Activated CD4-positive, alpha-beta T cell treated with anti-CD3 and anti-CD28 coated beads, Interleukin-2, amount 50 U/mL, for 24 hours (primary cell): ENCODE data around the gene COL23A1.

Experiments used
- DNase-seq, 2 donors: peaks; one replicate each; pipeline ENCODE4 v3.0.0-alpha.2; 2020; ENCODE audit warnings: low read depth in 1 of 2, low spot score in 1 of 2

Gene COL23A1

DNA sequence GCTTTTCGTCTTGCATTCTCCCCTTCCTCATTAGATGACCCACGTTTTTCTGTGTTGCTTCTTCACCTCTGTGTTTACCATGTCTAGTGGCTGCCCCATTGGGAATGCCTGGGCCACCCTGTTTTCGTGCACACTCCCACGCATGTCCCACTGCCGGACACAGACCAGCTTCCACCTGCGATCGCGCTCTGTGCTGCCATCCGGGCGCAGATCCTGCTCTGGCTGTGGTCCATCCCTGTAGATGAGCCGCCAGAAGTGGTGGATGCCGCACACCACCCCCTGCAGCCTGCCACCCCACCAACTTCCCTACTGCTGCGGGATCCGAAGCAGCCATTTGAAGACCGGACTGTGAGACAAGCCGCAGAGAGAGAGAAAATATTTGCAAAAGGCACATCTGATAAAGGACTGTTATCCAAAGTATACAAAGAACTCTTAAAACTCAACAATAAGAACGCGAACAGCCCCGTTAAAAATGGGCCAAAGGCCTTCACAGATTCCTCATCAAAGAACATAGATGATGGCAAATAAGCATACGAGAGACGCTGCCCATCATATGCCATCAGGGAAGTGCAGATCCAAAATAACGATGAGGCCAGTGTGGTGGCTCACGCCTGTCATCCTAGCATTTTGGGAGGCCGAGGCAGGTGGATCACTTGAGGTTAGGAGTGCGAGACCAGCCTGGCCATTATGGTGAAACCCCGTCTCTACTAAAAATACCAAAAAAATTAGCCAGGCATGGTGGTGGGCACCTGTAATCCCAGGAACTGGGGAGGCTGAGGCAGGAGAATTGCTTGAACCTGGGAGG is 163.7 kb downstream of the COL23A1 start:
- no peak for DNase-seq

DNA sequence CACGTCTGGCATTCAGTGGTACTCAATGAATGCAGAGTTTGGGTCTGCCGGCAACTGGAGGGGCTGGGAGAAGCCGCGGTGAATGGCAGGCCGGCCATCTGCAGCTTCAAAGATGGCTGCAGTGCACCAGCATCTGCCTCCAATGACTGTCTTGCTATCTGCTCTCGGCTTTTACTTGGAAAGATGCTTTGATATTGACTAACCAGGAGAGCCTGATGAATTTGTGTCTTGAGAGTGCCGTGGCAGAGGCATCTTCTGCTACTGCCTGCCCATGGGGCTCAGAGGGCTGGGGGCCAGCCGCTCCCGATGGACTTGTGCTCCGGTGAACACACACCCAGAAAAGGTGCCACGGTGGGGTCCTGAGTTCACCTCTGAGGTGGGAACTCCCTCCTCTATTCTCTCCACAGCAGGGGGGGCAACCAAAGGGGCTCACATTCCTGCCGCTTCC is 164.5 kb downstream of the COL23A1 start:
- no peak for DNase-seq

DNA sequence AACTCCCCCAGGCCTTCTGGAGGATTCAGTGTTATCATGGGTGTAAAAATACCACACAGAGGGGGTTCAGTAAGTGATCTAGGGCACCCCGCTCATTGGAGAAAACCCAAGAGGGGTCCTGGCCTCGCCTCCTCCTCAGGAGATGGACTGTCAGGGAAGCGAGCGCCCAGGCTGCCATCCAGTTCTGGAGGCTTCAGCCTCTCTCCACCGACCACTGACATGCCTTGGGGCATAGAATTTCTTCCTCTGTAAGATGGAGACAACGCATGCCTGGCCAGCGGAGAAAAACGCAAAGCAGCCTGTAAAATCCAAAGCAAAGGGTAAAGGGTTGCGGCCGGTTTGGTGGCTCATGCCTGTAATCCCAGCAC is 165.4 kb downstream of the COL23A1 start:
- no peak for DNase-seq

DNA sequence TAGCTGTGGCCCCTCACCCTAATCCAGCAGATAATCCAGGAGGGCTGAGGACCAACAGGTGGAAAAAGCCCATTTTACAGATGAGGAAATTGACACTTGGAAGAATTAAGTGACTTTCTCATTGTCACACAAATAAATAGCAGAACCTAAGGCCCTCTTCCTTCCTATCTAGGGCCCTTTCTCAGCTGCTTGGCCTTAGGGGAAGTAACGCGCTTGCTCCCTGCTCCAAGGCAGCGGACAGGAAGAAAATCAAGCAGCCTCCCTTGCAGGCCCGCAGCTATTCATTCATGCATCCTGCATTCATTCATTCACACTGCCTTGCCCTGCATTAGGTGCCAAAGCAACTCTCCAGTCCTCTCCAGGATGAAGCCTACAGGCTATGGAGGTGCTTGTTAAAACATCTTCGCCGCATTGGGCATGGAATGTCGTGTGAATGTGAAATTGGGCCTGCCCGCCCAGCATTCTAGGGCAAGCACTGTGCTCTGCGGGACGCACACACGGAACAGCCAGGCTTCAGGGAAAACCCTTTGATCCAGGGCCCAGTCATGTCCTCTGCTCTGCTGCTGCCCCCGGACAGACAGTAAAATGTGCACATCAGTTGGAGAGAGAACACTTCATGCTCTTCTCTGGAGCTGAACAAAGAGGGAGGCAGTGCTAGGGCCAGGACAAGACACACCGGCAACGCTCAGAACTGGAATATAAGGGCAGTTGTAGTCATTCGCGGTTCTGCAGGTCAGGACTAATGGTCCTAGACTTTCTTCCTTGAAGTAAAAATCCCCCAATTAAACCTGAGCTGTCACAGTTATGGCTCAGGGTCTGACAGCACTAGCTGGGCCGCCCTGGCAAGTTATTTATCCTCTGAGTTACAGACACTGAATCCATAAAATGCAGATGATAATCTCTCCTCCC is 166.0 kb downstream of the COL23A1 start:
- no peak for DNase-seq

GRCh38 chr5:178423431-178423830 is 166.8 kb downstream of the COL23A1 start:
- no peak for DNase-seq

DNA sequence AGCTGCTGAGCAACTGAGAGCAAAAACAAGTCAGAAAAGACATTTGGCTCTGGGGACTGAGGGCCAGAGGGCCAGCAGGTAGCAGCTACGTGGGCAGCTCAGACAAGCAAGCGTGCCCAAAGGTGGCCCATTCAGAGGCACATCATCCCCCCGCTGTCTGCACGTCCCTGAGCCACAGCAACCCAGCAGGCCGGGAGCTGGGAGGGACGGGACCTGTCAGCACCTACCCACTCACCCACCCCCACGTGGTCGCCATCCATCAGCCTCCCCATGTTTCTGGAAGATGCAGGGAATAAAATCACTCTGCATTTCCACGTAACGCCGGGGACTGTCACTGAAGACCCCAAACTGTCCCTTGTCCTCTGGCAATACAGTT is 167.8 kb downstream of the COL23A1 start:
- no peak for DNase-seq

- no peak for DNase-seq
Measured at GRCh38 chr5:178421699-178422399, 168.3 kb downstream of the COL23A1 start.

GRCh38 chr5:178421128-178421527 is 169.1 kb downstream of the COL23A1 start:
- no peak for DNase-seq

- DNase-seq, result no peak
Measured at GRCh38 chr5:178420354-178420781, 169.8 kb downstream of the COL23A1 start.

DNA sequence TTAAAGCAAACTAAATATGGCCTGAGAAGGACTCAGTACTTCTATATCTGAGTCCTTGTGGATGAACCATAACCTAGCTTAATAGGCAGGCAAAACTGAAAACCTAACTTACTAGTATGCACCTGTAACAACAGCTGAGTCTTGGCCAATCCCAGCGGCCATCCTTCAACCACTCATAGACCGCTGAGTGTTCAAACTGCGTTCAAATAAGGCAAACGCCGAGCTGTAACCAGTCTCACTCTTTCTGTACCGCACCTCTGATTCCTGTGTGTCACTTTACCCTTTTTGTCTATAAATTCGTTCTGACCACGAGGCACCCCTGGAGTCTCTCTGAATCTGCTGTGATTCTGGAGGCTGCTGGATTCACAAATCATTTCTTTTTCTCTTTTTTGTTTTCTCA is 170.5 kb downstream of the COL23A1 start:
- no peak for DNase-seq

GRCh38 chr5:178419196-178419595 is 171.0 kb downstream of the COL23A1 start:
- no peak for DNase-seq

DNA sequence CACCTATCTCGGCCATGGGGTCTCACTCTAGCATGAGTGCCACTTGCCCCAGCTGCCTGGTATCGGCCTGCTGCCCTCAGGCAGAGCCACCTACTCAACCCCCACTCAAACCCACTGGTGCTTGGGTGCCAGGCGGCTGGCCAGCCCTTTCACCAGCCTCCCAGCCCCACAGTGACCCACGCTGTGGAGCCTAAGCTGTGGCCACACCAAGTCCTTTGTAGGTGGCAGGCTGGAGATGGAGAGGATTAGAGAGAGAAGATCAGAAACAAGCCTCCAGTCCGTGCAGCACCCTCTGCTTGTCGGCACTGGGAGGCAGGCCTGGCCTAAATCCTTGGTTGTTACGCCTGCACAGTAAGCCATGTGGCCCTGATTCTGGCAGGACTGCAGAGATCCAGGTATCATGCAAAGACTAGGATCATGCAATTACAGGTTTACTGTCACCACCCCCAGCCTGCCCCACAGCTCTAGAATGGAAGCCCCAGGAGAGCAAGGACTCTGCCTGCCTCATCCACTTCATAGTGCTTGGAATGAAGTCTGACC is 171.7 kb downstream of the COL23A1 start:
- no peak for DNase-seq

DNA sequence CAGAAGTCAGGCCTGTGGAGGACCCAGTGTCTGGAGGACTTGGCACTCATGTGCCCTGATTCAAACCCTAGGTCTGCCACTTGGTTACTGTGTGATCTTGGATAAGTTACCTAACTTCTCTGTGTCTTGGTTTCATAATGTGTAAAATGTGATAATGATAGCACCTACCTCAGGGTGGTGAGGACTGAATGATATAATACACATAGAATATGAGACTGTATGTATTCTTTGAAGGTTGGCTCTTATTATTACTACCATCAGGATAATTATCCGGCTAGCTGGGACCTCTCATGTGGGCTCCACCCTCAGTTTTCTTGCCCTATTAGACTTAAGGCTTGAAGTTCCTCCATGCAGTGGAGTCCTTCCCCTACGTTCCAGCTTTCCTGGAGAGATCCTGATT is 172.2 kb downstream of the COL23A1 start:
- no peak for DNase-seq

DNA sequence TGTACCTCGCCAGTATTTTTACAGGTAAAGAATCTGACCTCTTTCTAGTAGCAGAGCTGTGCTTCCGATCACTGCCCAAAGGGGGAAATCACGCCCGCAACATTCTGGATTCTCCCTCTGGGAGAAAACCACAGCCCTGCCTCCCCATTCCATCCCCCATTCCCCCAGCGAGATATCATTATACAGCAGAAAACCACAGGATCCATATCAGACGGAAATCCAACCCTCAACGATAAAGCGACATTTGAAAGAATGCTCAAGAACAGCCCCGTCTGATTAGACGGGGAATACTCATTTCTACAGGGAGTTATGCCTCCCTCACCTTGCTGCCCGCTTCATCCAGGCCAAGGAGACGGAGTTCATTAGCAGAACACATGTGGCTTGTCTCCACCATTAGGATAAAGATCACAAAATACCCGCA is 172.8 kb downstream of the COL23A1 start:
- no peak for DNase-seq

GRCh38 chr5:178416919-178417318 is 173.3 kb downstream of the COL23A1 start:
- no peak for DNase-seq

- no peak for DNase-seq
Measured at GRCh38 chr5:178416206-178416882, 173.8 kb downstream of the COL23A1 start.

- no peak for DNase-seq
Measured at GRCh38 chr5:178415353-178415752, 174.8 kb downstream of the COL23A1 start.

- DNase-seq, result no peak
Measured at GRCh38 chr5:178413988-178414387, 176.2 kb downstream of the COL23A1 start.

DNA sequence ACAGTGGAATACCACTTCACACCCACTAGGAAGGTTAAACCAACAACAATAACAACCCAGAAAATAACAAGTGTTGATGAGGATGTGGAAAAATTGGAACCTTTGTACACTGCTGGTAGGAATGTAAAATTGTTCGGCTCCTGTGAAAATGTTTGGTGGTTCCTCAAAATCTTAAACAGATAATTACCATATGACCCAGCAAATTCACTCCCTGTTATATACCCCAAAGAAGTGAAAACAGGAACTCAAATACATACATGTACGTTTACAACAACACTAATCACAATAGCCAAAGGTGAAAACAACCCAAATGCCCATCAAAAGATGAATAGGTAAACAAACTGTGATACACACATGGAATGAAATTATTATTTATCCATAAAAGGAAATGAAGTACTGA is 179.1 kb downstream of the COL23A1 start:
- DNase-seq, result no peak

- DNase-seq, result no peak
Measured at GRCh38 chr5:178407646-178408045, 182.5 kb downstream of the COL23A1 start.

DNA sequence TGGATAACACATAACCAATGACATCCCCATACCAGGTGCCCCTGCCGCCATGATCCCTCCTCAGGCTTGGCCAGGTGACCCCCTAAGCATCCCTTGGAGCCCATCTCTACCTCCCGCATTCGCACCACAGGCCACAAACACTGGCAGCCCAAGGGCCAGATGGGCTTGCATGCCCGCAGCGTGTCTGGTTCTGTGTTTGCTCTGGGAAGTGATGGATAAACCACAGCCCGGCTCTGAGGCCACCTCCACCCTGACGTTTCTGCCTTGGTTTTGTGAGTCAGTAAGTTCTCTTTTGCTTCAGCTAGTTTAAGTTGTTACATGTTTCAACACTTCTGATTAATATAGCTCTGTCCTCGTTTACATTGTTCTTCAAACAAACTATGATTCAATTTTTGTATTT is 185.2 kb downstream of the COL23A1 start:
- DNase-seq, result no peak
